Measurements from ENCODE around the gene TMTC4.
A peak's percentile ranks its signal among the peaks of the same experiment; 100 is the strongest.
"Not testable (repeated sequence)": the region's sequence is repeated elsewhere in the genome, so short reads cannot be mapped to it uniquely, and the experiment has no call there.

TMTC4 gene

GRCh38 chr13:100674572-100674871, at the start of gene TMTC4:
Gene TMTC4, minus strand, starts transcription at chr13:100674795. Its CDS starts 4,433 bp downstream, at chr13:100670362.
- no peak for FAIRE-seq
- DNase-seq (ENCODE audit: insufficient read length, low spot score), result no peak
- no peak for TF ChIP-seq POLR2A (IDR thresholded peaks at IDR 0.05; ENCODE audit: low read depth, low read length)

GRCh38 chr13:100722517-100722916, 47.9 kb upstream of the TMTC4 start:
- no peak for TF ChIP-seq POLR2A (IDR thresholded peaks at IDR 0.05; ENCODE audit: low read depth, low read length)

GRCh38 chr13:100721885-100722512, 47.4 kb upstream of the TMTC4 start:
- FAIRE-seq, result peak; percentile 99
- no peak for TF ChIP-seq POLR2A (IDR thresholded peaks at IDR 0.05; ENCODE audit: low read depth, low read length)
- DNase-seq (ENCODE audit: insufficient read length, low spot score), result peak; percentile 67

More at GRCh38 chr13:100722517-100722916, 47.9 kb upstream of the TMTC4 start:
- DNase-seq (ENCODE audit: insufficient read length, low spot score) (no peak), FAIRE-seq (no peak)

- DNase-seq (ENCODE audit: insufficient read length, low spot score), result no peak
- TF ChIP-seq POLR2A (IDR thresholded peaks at IDR 0.05; ENCODE audit: low read depth, low read length), result no peak
- FAIRE-seq, result no peak
Measured at GRCh38 chr13:100715604-100716003, 41.0 kb upstream of the TMTC4 start.

- FAIRE-seq (no peak), DNase-seq (ENCODE audit: insufficient read length, low spot score) (no peak)
- no peak for TF ChIP-seq POLR2A (IDR thresholded peaks at IDR 0.05; ENCODE audit: low read depth, low read length)
Measured at GRCh38 chr13:100714478-100714877, 39.9 kb upstream of the TMTC4 start.

GRCh38 chr13:100710176-100710575, 35.6 kb upstream of the TMTC4 start:
- no peak for TF ChIP-seq POLR2A (IDR thresholded peaks at IDR 0.05; ENCODE audit: low read depth, low read length)
- FAIRE-seq (no peak), DNase-seq (ENCODE audit: insufficient read length, low spot score) (no peak)

GRCh38 chr13:100707818-100708740, 33.5 kb upstream of the TMTC4 start:
- TF ChIP-seq POLR2A (IDR thresholded peaks at IDR 0.05; ENCODE audit: low read depth, low read length), result no peak
- FAIRE-seq, result peak; percentile 89
- no peak for DNase-seq (ENCODE audit: insufficient read length, low spot score)

GRCh38 chr13:100698331-100698730, 23.7 kb upstream of the TMTC4 start:
- DNase-seq (ENCODE audit: insufficient read length, low spot score); FAIRE-seq: not testable (repeated sequence)

GRCh38 chr13:100695509-100695773, 20.8 kb upstream of the TMTC4 start:
- FAIRE-seq (no peak), DNase-seq (ENCODE audit: insufficient read length, low spot score) (no peak)
- no peak for TF ChIP-seq POLR2A (IDR thresholded peaks at IDR 0.05; ENCODE audit: low read depth, low read length)

GRCh38 chr13:100694722-100695508, 20.3 kb upstream of the TMTC4 start:
- FAIRE-seq (peak; percentile 99), DNase-seq (ENCODE audit: insufficient read length, low spot score) (peak; percentile 96)
- no peak for TF ChIP-seq POLR2A (IDR thresholded peaks at IDR 0.05; ENCODE audit: low read depth, low read length)

- FAIRE-seq (no peak), DNase-seq (ENCODE audit: insufficient read length, low spot score) (no peak)
- TF ChIP-seq POLR2A (IDR thresholded peaks at IDR 0.05; ENCODE audit: low read depth, low read length), result no peak
Measured at GRCh38 chr13:100689191-100689590, 14.6 kb upstream of the TMTC4 start.

- DNase-seq (ENCODE audit: insufficient read length, low spot score) (no peak), FAIRE-seq (no peak)
- no peak for TF ChIP-seq POLR2A (IDR thresholded peaks at IDR 0.05; ENCODE audit: low read depth, low read length)
Measured at GRCh38 chr13:100680131-100680530, 5.5 kb upstream of the TMTC4 start.

GRCh38 chr13:100677128-100677527, 2.5 kb upstream of the TMTC4 start:
- not testable (repeated sequence) for FAIRE-seq; DNase-seq (ENCODE audit: insufficient read length, low spot score)

- FAIRE-seq (no peak), DNase-seq (ENCODE audit: insufficient read length, low spot score) (no peak)
- TF ChIP-seq POLR2A (IDR thresholded peaks at IDR 0.05; ENCODE audit: low read depth, low read length), result no peak
Measured at GRCh38 chr13:100675661-100676129, 1.1 kb upstream of the TMTC4 start.

All from H54 (cell line).